SU-DHL-6 (cell line): ENCODE data around the gene SALL1.

ENCODE experiments used
- H2AFZ ChIP-seq: fragments of 200-600 bp; sonication (generic); 2 replicates; pipeline ENCODE4 v1.6.1; 2014; ENCODE audit warnings: low read depth, mild to moderate bottlenecking, moderate library complexity, mixed read lengths, antibody characterized with exemption, low read length; ENCODE audit not compliant: severe bottlenecking
- H3F3A ChIP-seq: fragments of 200-600 bp; shearing (Covaris generic); 2 replicates; pipeline ENCODE4 v1.6.0; 2016; ENCODE audit warnings: antibody characterized with exemption, mild to moderate bottlenecking; ENCODE audit not compliant: insufficient read depth
- H3K27ac ChIP-seq: fragments of 200-600 bp; sonication (generic); 2 replicates; pipeline ENCODE4 v1.5.1; 2016; ENCODE audit warnings: low read depth, mild to moderate bottlenecking, low read length, moderate library complexity, mixed read lengths
- H3K27me3 ChIP-seq: fragments of 200-600 bp; sonication (generic), shearing (Covaris generic); 2 replicates; pipeline ENCODE4 v1.6.0; 2014; ENCODE audit warnings: mild to moderate bottlenecking, low read length
- H3K36me3 ChIP-seq: fragments of 200-600 bp; sonication (generic); 2 replicates; pipeline ENCODE4 v1.6.1; 2014; ENCODE audit warnings: mild to moderate bottlenecking, low read length, mixed read lengths
- H3K4me2 ChIP-seq: fragments of 300-600, 200-600 bp; shearing (Covaris generic), sonication (generic); 2 replicates; pipeline ENCODE4 v1.6.0; 2014; ENCODE audit warnings: low read length, low read depth, mild to moderate bottlenecking; ENCODE audit not compliant: poor library complexity, severe bottlenecking
- H3K4me3 ChIP-seq: fragments of 200-600 bp; sonication (generic); 2 replicates; pipeline ENCODE4 v1.5.1; 2014; ENCODE audit warnings: antibody characterized with exemption, low read length, mild to moderate bottlenecking, mixed read lengths; ENCODE audit not compliant: insufficient read depth, poor library complexity, severe bottlenecking
- H3K79me2 ChIP-seq: fragments of 200-600 bp; sonication (generic); 2 replicates; pipeline ENCODE4 v1.6.1; 2014; ENCODE audit warnings: mild to moderate bottlenecking, low read length, moderate library complexity; ENCODE audit not compliant: insufficient read depth
- H3K9ac ChIP-seq: fragments of 200-600 bp; sonication (generic); 2 replicates; pipeline ENCODE4 v1.7.0; 2014; ENCODE audit warnings: mild to moderate bottlenecking, low read length
- H3K9me2 ChIP-seq: fragments of 200-600 bp; sonication (generic); replicated peaks from 2 replicates; pipeline ENCODE4 v1.6.1; 2014; ENCODE audit warnings: low read length; ENCODE audit not compliant: insufficient read depth
- H3K9me3 ChIP-seq: fragments of 200-600 bp; sonication (generic); 2 replicates; pipeline ENCODE4 v1.6.1; 2014; ENCODE audit warnings: low read length, mixed read lengths; ENCODE audit not compliant: insufficient read depth
- H4K20me1 ChIP-seq: fragments of 200-600 bp; sonication (generic); 2 replicates; pipeline ENCODE4 v1.6.1; 2014; ENCODE audit warnings: low read depth, mild to moderate bottlenecking, antibody characterized with exemption, low read length, moderate library complexity, mixed read lengths
- EZH2phosphoT487 ChIP-seq: fragments of 200-600 bp; sonication (generic), shearing (Covaris generic); conservative IDR thresholded peaks from 2 replicates; pipeline ENCODE4 v1.6.1; 2018; ENCODE audit warnings: mild to moderate bottlenecking, antibody characterized with exemption, low read length, moderate library complexity, mixed read lengths
- TF ChIP-seq, protein P1 (sequence below): fragments of 200-600 bp; sonication (generic); IDR thresholded peaks from one replicate; pipeline ENCODE4 v1.5.1; 2017; ENCODE audit warnings: antibody characterized with exemption, mild to moderate bottlenecking, low read length, moderate library complexity; ENCODE audit not compliant: insufficient read depth, poor library complexity, severe bottlenecking

Gene SALL1

GRCh38 chr16:51150888-51151320 lies at the start of gene SALL1:
Gene SALL1 (minus strand): TSS chr16:51151270. CDS start chr16:51151241, 29 bp downstream.
- Histone ChIP-seq H2AFZ (no peak within 1 kb of the TSS), H3K36me3 (no peaks in the 10 kb centered on the region), H3K27me3 (no peaks in the 10 kb centered on the region), H4K20me1 (no peaks in the 10 kb centered on the region), H3K4me3 (no peak within 1 kb of the TSS), H3K9me2 (no peaks in the 10 kb centered on the region), H3K4me2 (no peak within 1 kb of the TSS), H3K79me2 (no peaks in the 10 kb centered on the region), H3K9me3 (no peaks in the 10 kb centered on the region), H3K9ac (no peak within 1 kb of the TSS), H3F3A (no peaks in the 10 kb centered on the region), H3K27ac (no peak within 1 kb of the TSS)
- no peak for TF ChIP-seq EZH2phosphoT487
- TF ChIP-seq, protein P1, sequence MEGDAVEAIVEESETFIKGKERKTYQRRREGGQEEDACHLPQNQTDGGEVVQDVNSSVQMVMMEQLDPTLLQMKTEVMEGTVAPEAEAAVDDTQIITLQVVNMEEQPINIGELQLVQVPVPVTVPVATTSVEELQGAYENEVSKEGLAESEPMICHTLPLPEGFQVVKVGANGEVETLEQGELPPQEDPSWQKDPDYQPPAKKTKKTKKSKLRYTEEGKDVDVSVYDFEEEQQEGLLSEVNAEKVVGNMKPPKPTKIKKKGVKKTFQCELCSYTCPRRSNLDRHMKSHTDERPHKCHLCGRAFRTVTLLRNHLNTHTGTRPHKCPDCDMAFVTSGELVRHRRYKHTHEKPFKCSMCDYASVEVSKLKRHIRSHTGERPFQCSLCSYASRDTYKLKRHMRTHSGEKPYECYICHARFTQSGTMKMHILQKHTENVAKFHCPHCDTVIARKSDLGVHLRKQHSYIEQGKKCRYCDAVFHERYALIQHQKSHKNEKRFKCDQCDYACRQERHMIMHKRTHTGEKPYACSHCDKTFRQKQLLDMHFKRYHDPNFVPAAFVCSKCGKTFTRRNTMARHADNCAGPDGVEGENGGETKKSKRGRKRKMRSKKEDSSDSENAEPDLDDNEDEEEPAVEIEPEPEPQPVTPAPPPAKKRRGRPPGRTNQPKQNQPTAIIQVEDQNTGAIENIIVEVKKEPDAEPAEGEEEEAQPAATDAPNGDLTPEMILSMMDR: no peak

GRCh38 chr16:51200793-51201192 lies 49.7 kb upstream of the SALL1 start:
- H3K27ac ChIP-seq: no peak overlapping the region
- H3K36me3 ChIP-seq: no peaks in the 10 kb centered on the region
- no peak overlapping the region for H3K9ac ChIP-seq
- no peak overlapping the region for H3K4me3 ChIP-seq
- no peak overlapping the region for H3K4me2 ChIP-seq
- no peaks in the 10 kb centered on the region for H3K9me2 ChIP-seq
- H3K27me3 ChIP-seq: no peaks in the 10 kb centered on the region
- H3K79me2 ChIP-seq: no peaks in the 10 kb centered on the region
- no peaks in the 10 kb centered on the region for H3F3A ChIP-seq
- no peaks in the 10 kb centered on the region for H4K20me1 ChIP-seq
- H3K9me3 ChIP-seq: peaks cover 16% of the 10 kb centered on the region; the same call in 1 of the 2 replicates
- H2AFZ ChIP-seq: no peak overlapping the region
- TF ChIP-seq EZH2phosphoT487: no peak
- TF ChIP-seq, protein P1: no peak

- H3K9me2 ChIP-seq: no peaks in the 10 kb centered on the region
- H3K9me3 ChIP-seq: peaks cover 16% of the 10 kb centered on the region; the same call in 1 of the 2 replicates
- no peaks in the 10 kb centered on the region for H3K79me2 ChIP-seq
- no peak overlapping the region for H3K4me2 ChIP-seq
- no peaks in the 10 kb centered on the region for H3F3A ChIP-seq
- H3K27me3 ChIP-seq: no peaks in the 10 kb centered on the region
- H2AFZ ChIP-seq: no peak overlapping the region
- no peaks in the 10 kb centered on the region for H4K20me1 ChIP-seq
- H3K4me3 ChIP-seq: no peak overlapping the region
- no peak overlapping the region for H3K27ac ChIP-seq
- H3K36me3 ChIP-seq: no peaks in the 10 kb centered on the region
- no peak for TF ChIP-seq EZH2phosphoT487
- TF ChIP-seq, protein P1: no peak
- H3K9ac ChIP-seq: no peak overlapping the region
Measured at GRCh38 chr16:51197953-51198748, 47.1 kb upstream of the SALL1 start.
